Activated CD4-positive, alpha-beta T cell treated with anti-CD3 and anti-CD28 coated beads for 36 hours (primary cell): Measurements from ENCODE around the gene BCL6B. TPM values are rescaled to one million over a fixed set of nuclear protein-coding genes. Genes with fewer than 3 reads are reported as not detected.
A peak's percentile ranks its signal among the peaks of the same experiment; 100 is the strongest.

Source experiments
- ATAC-seq: fragments of 200-7000 bp; cut with Tn5 transposase; one replicate; pipeline ENCODE4 v1.10.0; 2021; ENCODE audit warnings: mild to moderate bottlenecking, moderate library complexity
- CTCF ChIA-PET: fragments of 350-600 bp; sonication (Branson Sonifier 250); formaldehyde crosslinking; loops from one replicate; lab custom pipeline; 2021; ENCODE audit warnings: antibody characterized with exemption; lab: Charles Lee
- POLR2A ChIA-PET: fragments of 350-600 bp; sonication (Branson Sonifier 250); formaldehyde crosslinking; loops from one replicate; lab custom pipeline; 2021; ENCODE audit warnings: antibody characterized with exemption, inconsistent platforms; lab: Charles Lee
- DNase-seq: peaks from one replicate; pipeline ENCODE4 v3.0.0-alpha.2; 2020
- H3K27ac Mint-ChIP-seq: one replicate; pipeline ENCODE4 v1.8.0; 2021; ENCODE audit warnings: mixed read lengths
- H3K27me3 Mint-ChIP-seq: one replicate; pipeline ENCODE4 v1.8.0; 2021; ENCODE audit warnings: mixed read lengths
- H3K36me3 Mint-ChIP-seq: one replicate; pipeline ENCODE4 v1.8.0; 2021; ENCODE audit warnings: low read depth, mixed read lengths
- H3K4me1 Mint-ChIP-seq: one replicate; pipeline ENCODE4 v1.8.0; 2021; ENCODE audit warnings: mixed read lengths
- H3K4me3 Mint-ChIP-seq: one replicate; pipeline ENCODE4 v1.8.0; 2021; ENCODE audit warnings: mild to moderate bottlenecking, moderate library complexity, mixed read lengths
- H3K9me3 Mint-ChIP-seq: one replicate; pipeline ENCODE4 v1.8.0; 2021; ENCODE audit warnings: low read depth, mixed read lengths
- intact Hi-C, 2 experiments: fragments of 100-400 bp; cut with DNase I in 1 of 2; cut with micrococcal nuclease in 1 of 2; formaldehyde crosslinking; loops; one replicate each; pipeline versions ENCODE4 v1.14.2 to v1.15.1; 2022 to 2024; cut with DNase I, micrococcal nuclease
- total RNA-seq, 2 experiments: library from RNA; stranded (reverse); gene quantifications; one replicate each; pipeline ENCODE4 v1.2.3, GENCODE V29; 2021

BCL6B gene
- total RNA-seq, 2 experiments from 2014 or later: 0.27 to 0.46 TPM

GRCh38 chr17:7010523-7010922 is 12.3 kb upstream of the BCL6B start:
- H3K27ac Mint-ChIP-seq: no peak overlapping the region
- peaks cover 21% of the 10 kb centered on the region for H3K36me3 Mint-ChIP-seq
- intact Hi-C loops: loop anchor here (5.0 to 10.0 kb wide), 5 partner anchors 158 to 1372 kb away; partner anchors contain the start of genes C17orf100 (in 1 of the 2), MED31 (in 1 of the 2), POLR2A (in 1 of the 2) and RPL26 (in 1 of the 2)
- peaks cover 39% of the 10 kb centered on the region for H3K4me1 Mint-ChIP-seq
- ChIA-PET POLR2A (interaction anchor here (0.6 kb wide), 1 partner anchor 66 kb away, joined by 7 read pairs; no protein-coding TSS in a partner anchor), CTCF (interaction anchor here (0.6 to 1.3 kb wide), 4 partner anchors 11 to 1178 kb away, joined by 3 to 4 read pairs (median 4); no protein-coding TSS in a partner anchor)
- H3K9me3 Mint-ChIP-seq: no peaks in the 10 kb centered on the region
- DNase-seq (no peak), ATAC-seq (no peak)
- peak overlapping the region; percentile 46 for H3K4me3 Mint-ChIP-seq
- no peaks in the 10 kb centered on the region for H3K27me3 Mint-ChIP-seq

DNA sequence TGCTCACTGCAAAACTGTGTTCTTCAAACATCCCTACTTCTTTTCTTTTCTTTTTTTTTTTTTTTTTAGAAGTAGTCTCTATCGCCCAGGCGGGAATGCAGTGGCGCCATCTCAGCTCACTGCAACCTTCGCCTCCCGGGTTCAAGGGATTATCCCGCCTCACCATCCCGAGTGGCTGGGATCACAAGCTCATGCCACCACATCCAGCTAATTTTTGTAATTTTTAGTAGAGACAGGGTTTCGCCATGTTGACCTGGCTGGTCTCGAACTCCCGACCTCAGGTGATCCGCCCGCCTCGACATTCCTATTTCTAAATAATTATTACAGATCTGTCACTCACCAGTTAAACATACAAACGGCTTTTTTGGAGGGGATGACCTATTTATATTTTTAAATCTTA is 11.4 kb upstream of the BCL6B start:
- DNase-seq (no peak), ATAC-seq (no peak)
- ChIA-PET CTCF (interaction anchor here (1.1 kb wide), 1 partner anchor 10 kb away, joined by 3 read pairs; no protein-coding TSS in a partner anchor), POLR2A (interaction anchor here (0.6 kb wide), 1 partner anchor 65 kb away, joined by 7 read pairs; no protein-coding TSS in a partner anchor)
- no peaks in the 10 kb centered on the region for H3K9me3 Mint-ChIP-seq
- peak overlapping the region; percentile 99 for H3K27ac Mint-ChIP-seq
- intact Hi-C loops: loop anchor here (5.0 to 10.0 kb wide), 5 partner anchors 159 to 1371 kb away; partner anchors contain the start of genes C17orf100 (in 1 of the 2), MED31 (in 1 of the 2), POLR2A (in 1 of the 2) and RPL26 (in 1 of the 2)
- no peaks in the 10 kb centered on the region for H3K27me3 Mint-ChIP-seq
- H3K4me1 Mint-ChIP-seq: peaks cover 48% of the 10 kb centered on the region
- peak overlapping the region; percentile 92 for H3K4me3 Mint-ChIP-seq
- H3K36me3 Mint-ChIP-seq: peaks cover 25% of the 10 kb centered on the region

- CTCF ChIA-PET: interaction anchor here (0.7 to 2.3 kb wide), 8 partner anchors 8 to 428 kb away, joined by 3 to 9 read pairs (median 4); no protein-coding TSS in a partner anchor
- Mint-ChIP-seq H3K27me3 (no peaks in the 10 kb centered on the region), H3K9me3 (no peaks in the 10 kb centered on the region), H3K4me1 (peaks cover 53% of the 10 kb centered on the region), H3K4me3 (peak overlapping the region; percentile 92), H3K36me3 (peaks cover 25% of the 10 kb centered on the region), H3K27ac (peak overlapping the region; percentile 99)
- POLR2A ChIA-PET: no interaction called here
- intact Hi-C loops: loop anchor here (1.0 to 10.0 kb wide), 7 partner anchors 160 to 1370 kb away; partner anchors contain the start of genes C17orf100 (in 2 of the 2), MED31 (in 2 of the 2), PIMREG (in 1 of the 2) and POLR2A (in 1 of the 2)
- DNase-seq: no peak
- ATAC-seq: no peak
These were observed 11.0 kb upstream of the BCL6B start for GRCh38 chr17:7011942-7012254.

- H3K36me3 Mint-ChIP-seq: peaks cover 32% of the 10 kb centered on the region
- peak overlapping the region; percentile 99 for H3K27ac Mint-ChIP-seq
- peaks cover 54% of the 10 kb centered on the region for H3K4me1 Mint-ChIP-seq
- peak; percentile 99 for DNase-seq
- no peaks in the 10 kb centered on the region for H3K27me3 Mint-ChIP-seq
- peak overlapping the region; percentile 92 for H3K4me3 Mint-ChIP-seq
- no peaks in the 10 kb centered on the region for H3K9me3 Mint-ChIP-seq
- ChIA-PET CTCF (interaction anchor here (1.1 kb wide), 1 partner anchor 371 kb away, joined by 4 read pairs; no protein-coding TSS in a partner anchor), POLR2A (no interaction called here)
- ATAC-seq: peak; percentile 88
- intact Hi-C loops: loop anchor here (1.0 to 10.0 kb wide), 14 partner anchors 9 to 1528 kb away; partner anchors contain the start of genes BCL6B (in 1 of the 2), C17orf100 (in 1 of the 2), DERL2 (in 1 of the 2) and EIF5A (in 1 of the 2)
These were observed 8.4 kb upstream of the BCL6B start for GRCh38 chr17:7014261-7014994.

DNA sequence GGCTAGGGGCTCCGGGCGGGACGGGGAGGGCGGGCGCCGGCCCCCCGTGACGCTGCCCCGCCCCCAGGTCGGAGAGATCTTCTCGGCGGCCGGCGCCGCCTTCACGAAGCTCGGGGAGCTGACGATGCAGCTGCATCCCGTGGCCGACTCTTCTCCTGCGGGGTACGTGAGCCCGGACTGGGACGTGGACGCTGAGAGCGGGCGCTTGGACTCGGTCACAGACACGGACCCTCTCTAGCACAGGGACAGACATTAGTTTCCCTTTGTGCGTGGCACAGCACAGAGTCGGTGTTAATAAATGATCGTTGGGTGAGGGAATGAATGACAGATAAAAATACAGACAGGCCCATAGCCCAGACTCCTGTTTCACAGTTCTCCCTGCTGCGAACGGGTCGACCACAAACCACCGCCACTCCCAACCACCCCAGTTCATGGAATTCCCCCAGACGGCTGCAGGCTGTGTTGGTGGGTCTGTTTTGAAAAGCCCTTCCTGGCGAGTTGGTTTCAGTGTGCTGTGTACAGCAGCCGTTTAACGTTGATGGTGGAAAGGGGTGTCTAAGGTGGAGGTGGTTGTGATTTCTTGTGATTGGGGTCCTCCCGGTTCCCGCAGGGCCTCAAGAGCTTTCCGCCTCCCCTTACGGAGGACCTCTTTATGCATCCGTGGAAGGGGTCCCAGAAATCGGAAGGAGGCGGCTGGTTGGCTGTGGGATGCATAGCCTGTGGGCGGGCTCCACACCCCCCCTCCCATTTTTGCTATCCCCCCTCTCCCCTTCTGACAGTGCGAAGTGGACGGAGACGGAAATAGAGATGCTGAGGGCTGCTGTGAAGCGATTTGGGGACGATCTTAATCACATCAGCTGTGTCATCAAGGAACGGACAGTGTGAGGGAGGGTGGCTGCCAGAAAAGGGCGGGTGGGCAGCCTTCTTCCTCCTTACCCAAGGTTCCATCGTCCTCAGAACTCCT is 7.6 kb upstream of the BCL6B start:
- ChIA-PET POLR2A (interaction anchor here (0.5 kb wide), 1 partner anchor 262 kb away, joined by 3 read pairs; no protein-coding TSS in a partner anchor), CTCF (interaction anchor here (1.0 to 2.0 kb wide), 3 partner anchors 14 to 372 kb away, joined by 3 to 6 read pairs (median 4); no protein-coding TSS in a partner anchor)
- Mint-ChIP-seq H3K9me3 (no peaks in the 10 kb centered on the region), H3K27me3 (no peaks in the 10 kb centered on the region), H3K36me3 (peaks cover 30% of the 10 kb centered on the region), H3K27ac (peak overlapping the region; percentile 94), H3K4me3 (peak overlapping the region; percentile 92), H3K4me1 (peaks cover 45% of the 10 kb centered on the region)
- intact Hi-C loops: loop anchor here (1.0 to 10.0 kb wide), 14 partner anchors 8 to 1529 kb away; partner anchors contain the start of genes BCL6B (in 2 of the 2), C17orf100 (in 1 of the 2), DERL2 (in 1 of the 2) and EIF5A (in 1 of the 2)
- DNase-seq: peak; percentile 86
- ATAC-seq: peak; percentile 18

GRCh38 chr17:7016418-7016817 is 6.4 kb upstream of the BCL6B start:
- Mint-ChIP-seq H3K27ac (peak overlapping the region; percentile 94), H3K9me3 (no peaks in the 10 kb centered on the region), H3K4me3 (peak overlapping the region; percentile 92), H3K4me1 (peaks cover 42% of the 10 kb centered on the region), H3K27me3 (no peaks in the 10 kb centered on the region), H3K36me3 (peaks cover 30% of the 10 kb centered on the region)
- DNase-seq (peak; percentile 46), ATAC-seq (no peak)
- intact Hi-C loops: loop anchor here in 1 of 2 experiments (10.0 kb wide), 1 partner anchor 468 kb away; the partner anchor contains the start of genes POLR2A and SLC35G6
- ChIA-PET POLR2A (no interaction called here), CTCF (interaction anchor here (0.6 to 2.0 kb wide), 5 partner anchors 12 to 106 kb away, joined by 3 to 6 read pairs (median 4); no protein-coding TSS in a partner anchor)

DNA sequence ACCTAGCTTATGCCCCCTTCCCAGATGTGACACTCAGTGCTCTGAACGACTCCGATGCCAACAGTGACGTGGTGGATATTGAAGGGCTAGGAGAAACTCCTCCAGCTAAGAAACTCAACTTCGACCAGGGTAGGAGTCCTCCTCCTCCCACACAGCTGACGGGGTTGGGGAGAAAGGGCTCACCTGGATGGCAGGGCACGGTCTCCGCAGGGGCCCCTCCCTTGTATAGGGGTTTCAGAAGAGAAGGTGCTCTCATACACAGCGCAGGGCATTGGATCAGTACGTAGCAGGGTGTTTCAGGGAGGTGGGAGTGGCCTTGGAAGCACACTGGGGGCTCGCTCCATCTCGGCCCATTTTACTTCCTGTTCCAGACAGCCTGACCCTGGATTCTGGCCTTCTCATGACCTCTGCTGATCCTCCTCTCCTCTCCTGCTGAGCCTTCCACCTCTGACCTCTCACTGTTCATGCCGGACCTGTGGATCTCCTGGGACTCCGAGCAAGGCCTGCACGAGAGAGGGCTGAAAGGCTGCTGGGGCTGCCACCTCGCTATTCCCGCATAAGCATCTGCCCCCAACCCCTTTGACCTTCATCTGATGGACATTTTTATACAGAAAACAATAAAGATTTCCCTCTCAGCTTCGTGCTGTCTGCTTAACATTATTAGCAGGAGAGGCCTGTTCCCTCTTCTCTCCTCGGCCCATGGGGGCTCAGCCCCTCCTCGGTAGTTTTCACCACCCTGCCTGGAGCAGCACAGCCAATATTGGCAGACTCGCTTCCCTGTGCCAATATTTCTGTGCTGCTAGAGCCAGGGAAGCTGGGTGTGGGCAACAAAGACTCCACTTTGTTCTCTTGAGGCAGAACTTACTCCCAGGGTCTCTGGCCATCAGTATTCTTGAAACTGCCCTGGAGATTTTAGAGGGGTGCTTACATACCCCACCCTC is 5.7 kb upstream of the BCL6B start:
- no peak for ATAC-seq
- H3K36me3 Mint-ChIP-seq: peaks cover 29% of the 10 kb centered on the region
- no peaks in the 10 kb centered on the region for H3K9me3 Mint-ChIP-seq
- intact Hi-C loops: loop anchor here in 1 of 2 experiments (10.0 kb wide), 1 partner anchor 468 kb away; the partner anchor contains the start of genes POLR2A and SLC35G6
- H3K4me1 Mint-ChIP-seq: peaks cover 45% of the 10 kb centered on the region
- POLR2A ChIA-PET: no interaction called here
- no peak for DNase-seq
- peak overlapping the region; percentile 74 for H3K27ac Mint-ChIP-seq
- CTCF ChIA-PET: interaction anchor here (0.7 to 2.0 kb wide), 4 partner anchors 13 to 106 kb away, joined by 4 to 6 read pairs (median 4); no protein-coding TSS in a partner anchor
- H3K27me3 Mint-ChIP-seq: peaks cover 1% of the 10 kb centered on the region
- no peak overlapping the region for H3K4me3 Mint-ChIP-seq

DNA sequence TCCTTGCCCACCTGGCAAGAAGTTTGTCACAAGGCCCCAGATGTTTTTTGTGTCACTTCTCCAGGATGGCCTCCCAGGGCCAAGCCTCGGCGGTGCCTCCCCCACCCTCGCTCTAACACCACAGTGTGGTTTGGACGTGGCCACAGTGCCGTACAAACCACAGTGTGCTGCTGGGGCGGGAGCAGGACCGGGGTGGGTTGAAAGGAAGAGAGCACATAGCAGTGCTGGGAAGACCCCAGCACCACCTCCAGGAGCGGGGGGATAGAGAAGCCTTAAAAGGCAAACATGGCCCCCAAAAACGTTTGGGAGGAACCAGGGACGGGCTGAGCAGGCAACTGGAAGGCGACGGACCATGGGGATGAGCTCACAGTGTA is 5.0 kb upstream of the BCL6B start:
- intact Hi-C loops: loop anchor here in 1 of 2 experiments (10.0 kb wide), 1 partner anchor 467 kb away; the partner anchor contains the start of genes POLR2A and SLC35G6

DNA sequence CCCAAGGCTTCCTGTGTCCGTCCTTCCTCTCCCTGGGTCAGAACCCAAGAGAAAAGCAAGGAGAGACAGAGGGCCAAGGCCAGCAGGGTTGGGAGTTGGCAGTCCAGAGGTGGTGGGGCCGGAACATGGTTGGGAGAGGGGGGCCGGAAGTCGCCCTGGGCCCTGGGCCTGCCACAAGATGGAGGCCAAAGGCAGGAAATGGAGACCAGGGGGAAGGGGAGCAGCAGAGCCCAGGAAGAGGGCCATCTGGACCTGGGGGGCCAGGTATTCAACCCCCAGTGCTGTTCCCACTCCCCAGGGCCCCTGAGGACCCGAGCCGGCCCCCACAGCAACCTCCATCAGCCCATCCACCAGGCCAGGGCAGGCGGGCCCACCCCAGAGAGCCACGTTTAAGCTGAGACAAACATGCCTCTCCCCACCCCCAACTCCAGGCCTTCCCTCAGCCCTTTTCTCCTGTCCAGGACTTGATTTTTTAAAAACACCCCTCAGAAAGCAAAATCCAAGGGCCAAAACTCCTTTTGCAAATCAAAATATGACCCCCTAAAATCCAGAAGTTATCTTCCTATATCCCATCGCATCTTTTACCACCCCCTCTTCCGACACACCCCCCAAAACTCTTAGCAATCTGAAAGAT is 4.4 kb upstream of the BCL6B start:
- no peaks in the 10 kb centered on the region for H3K9me3 Mint-ChIP-seq
- peaks cover 22% of the 10 kb centered on the region for H3K36me3 Mint-ChIP-seq
- H3K27me3 Mint-ChIP-seq: peaks cover 11% of the 10 kb centered on the region
- ATAC-seq (no peak), DNase-seq (no peak)
- POLR2A ChIA-PET: no interaction called here
- intact Hi-C loops: loop anchor here in 1 of 2 experiments (10.0 kb wide), 1 partner anchor 466 kb away; the partner anchor contains the start of genes POLR2A and SLC35G6
- H3K4me1 Mint-ChIP-seq: peaks cover 57% of the 10 kb centered on the region
- no peak overlapping the region for H3K27ac Mint-ChIP-seq
- CTCF ChIA-PET: interaction anchor here (0.6 to 1.1 kb wide), 2 partner anchors 14 to 108 kb away, joined by 4 read pairs; no protein-coding TSS in a partner anchor
- no peak overlapping the region for H3K4me3 Mint-ChIP-seq

More for the DNA sequence above, 5.0 kb upstream of the BCL6B start:
- no peak overlapping the region for H3K27ac Mint-ChIP-seq
- CTCF ChIA-PET: no interaction called here
- peaks cover 5% of the 10 kb centered on the region for H3K27me3 Mint-ChIP-seq
- H3K4me3 Mint-ChIP-seq: no peak overlapping the region
- peaks cover 51% of the 10 kb centered on the region for H3K4me1 Mint-ChIP-seq
- DNase-seq (peak; percentile 41), ATAC-seq (no peak)
- peaks cover 28% of the 10 kb centered on the region for H3K36me3 Mint-ChIP-seq
- POLR2A ChIA-PET: no interaction called here
- H3K9me3 Mint-ChIP-seq: no peaks in the 10 kb centered on the region
